ENCODE measurements around the gene LY86.

Gene LY86

GRCh38 chr6:6616656-6617055, 28.1 kb downstream of the LY86 start:
- Histone ChIP-seq H3K36me3 (ENCODE audit: low read length) (no peaks in the 10 kb centered on the region), H3K4me2 (ENCODE audit: low read depth, low read length, poor library complexity, severe bottlenecking) (no peak overlapping the region), H2AFZ (ENCODE audit: low read depth, low read length, severe bottlenecking) (no peak overlapping the region), H3F3A (ENCODE audit: insufficient read depth) (no peaks in the 10 kb centered on the region), H3K27ac (ENCODE audit: low read depth, low read length) (no peak overlapping the region), H3K9me2 (replicated peaks; ENCODE audit: insufficient read depth, low read length) (no peaks in the 10 kb centered on the region), H4K20me1 (ENCODE audit: low read depth, low read length) (no peaks in the 10 kb centered on the region), H3K9me3 (ENCODE audit: insufficient read depth, low read length) (no peaks in the 10 kb centered on the region; the same call in 1 of the 2 replicates), H3K9ac (ENCODE audit: low read length) (no peak overlapping the region), H3K27me3 (ENCODE audit: low read length) (no peaks in the 10 kb centered on the region), H3K79me2 (ENCODE audit: insufficient read depth, low read length) (no peaks in the 10 kb centered on the region), H3K4me3 (ENCODE audit: insufficient read depth, low read length, poor library complexity, severe bottlenecking) (no peak overlapping the region)
- no peak for TF ChIP-seq CTCF (IDR thresholded peaks at IDR 0.05; ENCODE audit: insufficient read depth, low read length, poor library complexity, severe bottlenecking)
- TF ChIP-seq EZH2phosphoT487 (conservative IDR thresholded peaks at IDR 0.05; ENCODE audit: low read length): no peak

GRCh38 chr6:6619021-6619794, 30.7 kb downstream of the LY86 start:
- H3F3A ChIP-seq (ENCODE audit: insufficient read depth): no peaks in the 10 kb centered on the region
- H3K4me2 ChIP-seq (ENCODE audit: low read depth, low read length, poor library complexity, severe bottlenecking): no peak overlapping the region
- H3K36me3 ChIP-seq (ENCODE audit: low read length): no peaks in the 10 kb centered on the region
- H3K9me3 ChIP-seq (ENCODE audit: insufficient read depth, low read length): no peaks in the 10 kb centered on the region
- no peak overlapping the region for H2AFZ ChIP-seq (ENCODE audit: low read depth, low read length, severe bottlenecking)
- no peak overlapping the region for H3K4me3 ChIP-seq (ENCODE audit: insufficient read depth, low read length, poor library complexity, severe bottlenecking)
- H3K27me3 ChIP-seq (ENCODE audit: low read length): no peaks in the 10 kb centered on the region
- no peaks in the 10 kb centered on the region for H4K20me1 ChIP-seq (ENCODE audit: low read depth, low read length)
- no peak overlapping the region for H3K9ac ChIP-seq (ENCODE audit: low read length)
- H3K27ac ChIP-seq (ENCODE audit: low read depth, low read length): no peak overlapping the region
- no peaks in the 10 kb centered on the region for H3K9me2 ChIP-seq (replicated peaks; ENCODE audit: insufficient read depth, low read length)
- TF ChIP-seq CTCF (IDR thresholded peaks at IDR 0.05; ENCODE audit: insufficient read depth, low read length, poor library complexity, severe bottlenecking) (no peak), EZH2phosphoT487 (conservative IDR thresholded peaks at IDR 0.05; ENCODE audit: low read length) (no peak)
- no peaks in the 10 kb centered on the region for H3K79me2 ChIP-seq (ENCODE audit: insufficient read depth, low read length)

- Histone ChIP-seq H4K20me1 (ENCODE audit: low read depth, low read length) (no peaks in the 10 kb centered on the region), H3K9me3 (ENCODE audit: insufficient read depth, low read length) (no peaks in the 10 kb centered on the region), H3K9me2 (replicated peaks; ENCODE audit: insufficient read depth, low read length) (no peaks in the 10 kb centered on the region), H3K4me2 (ENCODE audit: low read depth, low read length, poor library complexity, severe bottlenecking) (no peak overlapping the region), H3K27ac (ENCODE audit: low read depth, low read length) (no peak overlapping the region), H3K36me3 (ENCODE audit: low read length) (0 out of 2 replicates have a peak, but pooled peaks cover 3% of the 10 kb centered on the region), H3K4me3 (ENCODE audit: insufficient read depth, low read length, poor library complexity, severe bottlenecking) (no peak overlapping the region), H3K79me2 (ENCODE audit: insufficient read depth, low read length) (no peaks in the 10 kb centered on the region), H2AFZ (ENCODE audit: low read depth, low read length, severe bottlenecking) (no peak overlapping the region), H3F3A (ENCODE audit: insufficient read depth) (no peaks in the 10 kb centered on the region), H3K9ac (ENCODE audit: low read length) (no peak overlapping the region), H3K27me3 (ENCODE audit: low read length) (no peaks in the 10 kb centered on the region)
- TF ChIP-seq CTCF (IDR thresholded peaks at IDR 0.05; ENCODE audit: insufficient read depth, low read length, poor library complexity, severe bottlenecking) (no peak), EZH2phosphoT487 (conservative IDR thresholded peaks at IDR 0.05; ENCODE audit: low read length) (no peak)
These were observed 32.4 kb downstream of the LY86 start for GRCh38 chr6:6620766-6621425.

Measured in SU-DHL-6 (cell line).